Measurements from ENCODE around the gene RABGAP1L.
"Not testable (repeated sequence)": the region's sequence is repeated elsewhere in the genome, so short reads cannot be mapped to it uniquely, and the experiment has no call there.

The RABGAP1L gene

GRCh38 chr1:174466607-174467006 is 307.3 kb downstream of the RABGAP1L start:
- FAIRE-seq = no peak

DNA sequence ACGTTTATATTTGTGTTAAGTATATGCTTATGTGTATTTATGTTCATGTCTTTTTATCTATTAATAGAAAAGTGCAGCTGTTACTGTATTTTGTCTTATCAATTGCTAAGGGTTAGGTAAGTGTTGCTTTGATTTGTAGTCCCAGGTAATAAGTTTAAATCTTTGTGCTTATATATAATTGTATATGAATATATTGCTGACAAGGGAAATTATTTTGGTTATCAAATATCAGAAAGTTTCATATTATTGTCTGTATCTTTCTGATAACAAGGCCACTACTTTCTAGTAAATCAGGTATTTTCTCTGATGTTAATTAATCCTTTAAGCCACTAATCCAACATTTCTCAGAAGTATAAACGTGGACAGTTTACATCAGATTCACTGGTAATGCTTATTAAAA is 309.7 kb downstream of the RABGAP1L start:
- no peak for FAIRE-seq

DNA sequence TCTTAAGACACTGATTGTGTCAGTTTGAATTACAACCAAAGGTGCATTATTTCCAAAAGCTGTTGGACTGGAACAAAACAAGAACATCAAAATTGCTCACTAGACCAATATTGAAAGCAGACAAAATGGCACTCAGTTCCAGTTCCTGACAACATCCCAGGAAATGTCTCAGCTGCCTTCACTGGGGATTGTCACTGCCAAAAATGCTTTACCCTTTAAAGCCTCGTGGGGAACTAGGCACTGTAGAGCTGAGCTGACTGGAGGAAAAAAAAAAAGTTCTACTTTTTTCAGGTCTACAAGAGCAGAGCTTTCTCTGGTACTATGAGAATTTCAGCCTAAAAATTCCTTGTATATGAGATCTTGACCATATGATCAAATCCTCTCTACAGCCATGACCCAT is 310.4 kb downstream of the RABGAP1L start:
- FAIRE-seq = no peak

- FAIRE-seq = no peak
Observed at GRCh38 chr1:174479281-174479680, 320.0 kb downstream of the RABGAP1L start.

GRCh38 chr1:174480324-174480723 is 321.0 kb downstream of the RABGAP1L start:
- FAIRE-seq = no peak

DNA sequence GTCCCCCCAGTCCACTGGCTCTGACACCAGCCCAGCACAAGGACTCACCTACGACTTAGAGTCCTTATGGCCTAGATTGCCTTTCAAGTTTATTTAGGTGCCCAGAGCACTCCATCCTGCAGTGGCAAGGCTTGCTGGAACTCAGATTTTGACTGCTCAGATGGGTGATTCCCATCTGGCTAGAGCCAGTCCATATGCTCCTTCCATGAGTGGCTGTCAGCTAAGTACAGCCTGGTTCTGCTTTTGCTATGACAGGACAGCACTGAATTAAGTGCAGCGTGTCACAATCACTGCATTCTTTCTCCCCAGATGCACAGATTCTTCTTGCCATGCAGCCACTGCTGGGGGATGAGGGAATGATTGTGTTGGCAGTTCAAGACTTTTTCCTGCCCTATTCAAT is 332.3 kb downstream of the RABGAP1L start:
- FAIRE-seq = no peak

DNA sequence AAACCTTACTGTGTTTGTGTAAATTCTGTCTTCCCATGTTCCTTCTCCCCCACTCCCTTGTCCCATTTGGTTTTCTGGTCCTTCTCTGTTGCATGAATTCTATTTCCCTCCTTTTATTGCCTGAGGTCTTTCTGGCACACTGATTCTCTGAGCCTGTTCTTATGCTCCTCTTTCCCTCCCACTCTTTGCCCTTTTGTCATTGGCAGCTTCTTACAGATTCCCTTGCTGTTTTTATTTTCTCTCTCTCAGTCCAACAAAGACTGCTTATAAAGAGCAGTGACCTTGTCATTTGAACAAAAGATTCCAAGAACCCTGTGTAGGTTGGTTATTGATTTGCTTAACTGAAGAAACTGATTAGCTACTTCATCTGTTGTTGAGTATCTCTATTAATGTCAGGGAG is 338.2 kb downstream of the RABGAP1L start:
- FAIRE-seq = no peak

GRCh38 chr1:174516755-174517154 is 357.4 kb downstream of the RABGAP1L start:
- FAIRE-seq = peak; percentile 65

DNA sequence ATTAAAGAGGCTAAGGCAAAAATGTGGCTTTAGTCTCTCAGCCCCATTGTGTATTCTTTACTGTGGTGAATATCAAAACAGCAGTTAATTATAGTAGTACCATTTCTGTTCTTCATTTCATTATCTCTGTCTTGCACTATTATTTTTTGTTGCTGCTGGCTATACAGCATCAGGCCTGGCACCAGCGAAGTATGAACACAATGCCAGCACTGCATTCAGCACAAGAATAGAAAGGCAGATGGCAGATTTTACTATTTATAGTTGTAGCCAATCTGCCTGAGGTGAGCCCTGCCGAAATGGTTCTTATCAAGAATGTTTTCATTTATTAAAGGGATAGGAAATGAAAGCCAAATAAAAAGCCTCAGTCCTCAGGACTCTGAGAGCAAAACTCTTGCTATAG is 360.5 kb downstream of the RABGAP1L start:
- FAIRE-seq = no peak

GRCh38 chr1:174531751-174532150 is 372.4 kb downstream of the RABGAP1L start:
- FAIRE-seq = no peak

DNA sequence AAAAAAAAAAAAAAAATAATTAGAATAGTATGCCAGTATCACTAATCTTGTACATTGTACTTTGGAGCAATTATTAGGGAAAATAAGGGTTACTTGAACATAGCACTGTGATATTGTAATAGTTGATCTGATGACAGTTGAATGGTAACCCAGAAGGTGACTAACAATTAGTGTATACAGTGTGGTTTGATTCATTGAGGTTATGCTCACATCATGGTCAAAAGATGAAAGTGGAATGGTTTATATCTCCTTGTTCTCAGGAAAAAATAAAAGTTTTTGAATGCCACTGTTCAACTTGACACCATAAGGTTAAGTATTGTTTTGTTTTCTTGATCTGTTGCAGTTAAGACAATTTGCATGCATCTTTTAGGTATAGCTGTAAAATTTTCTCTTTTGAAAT is 375.5 kb downstream of the RABGAP1L start:
- no peak for FAIRE-seq

- no peak for FAIRE-seq
Observed at GRCh38 chr1:174535207-174535606, 375.9 kb downstream of the RABGAP1L start.

DNA sequence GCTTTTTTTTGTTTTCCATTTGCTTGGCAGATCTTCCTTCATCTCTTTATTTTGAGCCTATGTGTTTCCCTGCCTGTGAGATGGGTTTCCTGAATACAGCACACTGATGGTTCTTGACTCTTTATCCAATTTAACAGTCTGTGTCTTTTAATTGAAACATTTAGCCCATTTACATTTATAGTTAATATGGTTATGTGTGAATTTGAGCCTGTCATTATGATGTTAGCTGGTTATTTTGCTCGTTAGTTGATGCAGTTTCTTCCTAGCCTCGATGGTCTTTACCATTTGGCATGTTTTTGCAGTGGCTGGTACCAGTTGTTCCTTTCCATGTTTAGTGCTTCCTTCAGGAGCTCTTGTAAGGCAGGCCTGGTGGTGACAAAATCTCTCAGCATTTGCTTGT is 384.1 kb downstream of the RABGAP1L start:
- FAIRE-seq = not testable (repeated sequence)

DNA sequence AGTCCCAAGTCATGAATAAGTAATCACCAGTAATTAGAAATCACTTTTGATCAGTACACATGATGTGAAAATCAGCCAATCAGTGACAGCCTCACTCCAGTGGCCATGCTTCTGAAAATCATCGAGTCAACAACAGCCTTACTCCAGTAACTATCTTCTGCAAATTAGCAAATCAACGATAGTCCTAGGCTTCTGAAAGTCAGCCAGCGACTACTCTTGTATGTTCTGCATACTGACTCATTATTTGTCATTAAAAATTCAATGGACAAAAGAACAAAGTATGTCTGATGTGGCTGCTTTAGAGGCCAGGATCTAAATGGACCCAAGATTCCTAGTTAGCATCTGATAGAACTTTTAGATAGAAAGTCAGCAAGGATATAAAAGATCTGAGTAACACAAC is 391.0 kb downstream of the RABGAP1L start:
- FAIRE-seq = no peak

DNA sequence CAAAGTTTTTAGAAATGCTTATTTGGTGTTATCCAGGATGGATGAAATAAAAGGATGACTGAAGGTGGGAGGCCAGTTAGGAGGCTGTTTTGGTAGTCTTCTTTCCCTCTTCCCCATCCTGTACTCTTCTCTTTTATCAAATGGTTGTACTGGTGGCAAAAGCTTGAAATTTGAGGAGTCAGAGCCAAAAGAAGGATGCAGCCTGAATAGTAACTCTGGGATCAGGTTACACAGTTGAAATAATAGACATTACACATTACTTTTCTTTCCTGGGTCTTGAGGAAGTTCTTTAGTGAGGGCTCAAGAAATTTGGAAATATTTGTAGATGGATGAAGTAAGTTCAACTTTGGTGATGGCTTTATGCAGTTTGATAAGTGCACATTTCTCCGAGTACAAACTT is 397.1 kb downstream of the RABGAP1L start:
- FAIRE-seq = no peak

- FAIRE-seq = no peak
Observed at GRCh38 chr1:174568551-174568950, 409.2 kb downstream of the RABGAP1L start.

- FAIRE-seq = no peak
Observed at GRCh38 chr1:174569240-174569639, 409.9 kb downstream of the RABGAP1L start.

DNA sequence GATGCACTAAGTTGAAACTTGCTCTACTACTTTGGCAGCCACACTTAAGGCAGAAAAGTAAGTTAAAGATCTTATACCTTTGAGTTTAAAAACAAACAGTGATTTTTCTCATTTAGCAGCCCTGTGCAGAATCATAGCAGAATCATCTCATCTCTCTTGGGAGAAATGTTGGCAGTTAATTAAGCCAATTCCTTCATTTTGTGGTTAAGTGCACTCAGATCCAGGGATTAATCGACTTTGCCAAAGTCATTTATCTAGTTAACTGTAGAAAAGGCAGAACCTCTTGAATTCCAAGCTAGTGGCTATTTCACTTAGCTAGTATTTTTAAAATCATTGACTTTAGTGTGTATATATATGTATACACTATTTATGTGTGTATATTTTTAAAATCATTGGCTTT is 413.5 kb downstream of the RABGAP1L start:
- no peak for FAIRE-seq

DNA sequence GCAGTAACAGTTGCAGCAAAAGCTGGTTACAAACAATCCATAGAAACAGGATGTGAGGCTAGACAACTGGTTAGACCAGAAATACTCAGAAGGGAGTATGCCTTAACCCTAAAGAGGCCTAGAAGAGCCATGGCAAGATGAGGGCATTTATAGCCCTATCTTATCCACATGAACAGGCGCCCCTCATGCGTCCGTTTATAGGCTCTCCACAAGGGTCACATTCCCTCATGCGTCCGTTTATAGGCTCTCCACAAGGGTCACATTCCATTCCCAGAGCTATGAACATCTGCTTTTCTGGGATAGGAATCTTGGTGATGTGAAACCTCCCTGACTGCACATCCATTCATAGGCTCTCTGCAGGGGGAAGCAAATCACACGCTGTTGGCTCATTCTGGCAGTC is 416.8 kb downstream of the RABGAP1L start:
- not testable (repeated sequence) for FAIRE-seq

- no peak for FAIRE-seq
Observed at GRCh38 chr1:174577681-174578080, 418.4 kb downstream of the RABGAP1L start.

- no peak for FAIRE-seq
Observed at GRCh38 chr1:174580801-174581200, 421.5 kb downstream of the RABGAP1L start.

GRCh38 chr1:174583316-174583715 is 424.0 kb downstream of the RABGAP1L start:
- FAIRE-seq = no peak

DNA sequence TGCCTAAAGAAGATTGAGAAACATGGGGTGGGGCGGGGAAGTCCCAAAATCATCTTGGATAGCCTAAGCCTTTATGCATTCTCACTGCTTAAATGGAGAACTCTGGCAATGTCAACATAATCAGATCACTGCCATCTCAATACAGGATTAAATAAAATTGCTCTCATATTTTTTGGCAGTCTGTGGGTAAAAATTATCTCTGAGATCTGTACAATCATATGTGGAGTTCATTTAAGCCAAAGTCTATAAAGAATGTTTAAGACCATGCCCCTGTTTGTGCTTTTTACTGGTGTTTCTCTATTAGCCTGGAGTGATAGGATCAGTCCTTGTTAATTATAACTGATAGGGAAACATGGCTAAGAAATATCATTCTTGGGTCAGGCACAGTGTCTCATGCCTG is 424.8 kb downstream of the RABGAP1L start:
- no peak for FAIRE-seq

DNA sequence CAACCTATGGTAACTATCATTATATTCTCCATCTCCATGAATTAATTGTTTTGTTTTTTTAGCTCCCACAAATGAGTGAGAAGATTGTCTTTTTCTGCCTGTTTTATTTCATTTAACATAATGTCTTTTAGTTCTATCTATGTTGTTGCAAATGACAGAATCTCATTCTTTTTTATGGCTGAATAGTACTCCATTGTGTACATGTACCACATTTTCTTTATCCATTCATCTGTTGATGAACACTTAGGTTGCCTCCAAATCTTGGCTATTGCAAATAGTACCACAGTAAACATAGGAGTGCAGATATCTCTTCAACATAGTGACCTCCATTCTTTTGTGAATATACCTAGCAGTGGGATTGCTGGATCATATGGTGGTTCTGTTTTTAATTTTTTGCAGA is 429.3 kb downstream of the RABGAP1L start:
- not testable (repeated sequence) for FAIRE-seq

GRCh38 chr1:174605198-174605597 is 445.9 kb downstream of the RABGAP1L start:
- no peak for FAIRE-seq

- FAIRE-seq = no peak
Observed at GRCh38 chr1:174606471-174606870, 447.2 kb downstream of the RABGAP1L start.

All from colon (tissue), 2 donors.